Muscle layer of duodenum (tissue), 2 donors: Measurements from ENCODE around the gene OTOF.
"Not testable (repeated sequence)": the region's sequence is repeated elsewhere in the genome, so short reads cannot be mapped to it uniquely, and the experiment has no call there.

Source experiments
- H3K27ac ChIP-seq: one replicate; pipeline ENCODE4 v1.7.0; 2013; ENCODE audit warnings: mild to moderate bottlenecking, low read length
- H3K27me3 ChIP-seq: one replicate; pipeline ENCODE4 v1.7.0; 2013; ENCODE audit warnings: low read depth, mild to moderate bottlenecking, control low read depth, low read length
- H3K36me3 ChIP-seq, 2 donors: one replicate each; pipeline ENCODE4 v1.7.0; 2013; ENCODE audit warnings: low read length in 2 of 2, control low read depth in 1 of 2, mild to moderate bottlenecking in 1 of 2; ENCODE audit not compliant: insufficient read depth in 2 of 2, control insufficient read depth in 1 of 2
- H3K4me1 ChIP-seq, 2 donors: one replicate each; pipeline ENCODE4 v1.7.0; 2013; ENCODE audit warnings: low read length in 2 of 2, mild to moderate bottlenecking in 2 of 2, control low read depth in 1 of 2, moderate library complexity in 1 of 2; ENCODE audit not compliant: insufficient read depth in 2 of 2, control insufficient read depth in 1 of 2
- H3K4me3 ChIP-seq, 2 donors: one replicate each; pipeline ENCODE4 v1.7.0; 2013; ENCODE audit warnings: low read length in 2 of 2, low read depth in 1 of 2, mild to moderate bottlenecking in 1 of 2
- H3K9me3 ChIP-seq, 2 donors: one replicate each; pipeline ENCODE4 v1.7.0; 2013; ENCODE audit warnings: low read length in 2 of 2, control low read depth in 1 of 2, mild to moderate bottlenecking in 1 of 2; ENCODE audit not compliant: control insufficient read depth in 1 of 2
- donor health status: healthy.

Gene OTOF

GRCh38 chr2:26470601-26471260 lies 7.2 kb downstream of the OTOF start:
- Histone ChIP-seq H3K27ac (no peak overlapping the region), H3K4me3 (no peak overlapping the region), H3K9me3 (peaks cover 0 to 7% of the 10 kb centered on the region in 2 donors), H3K27me3 (no peaks in the 10 kb centered on the region), H3K36me3 (no peaks in the 10 kb centered on the region), H3K4me1 (no peaks in the 10 kb centered on the region)

GRCh38 chr2:26469955-26470354 lies 8.0 kb downstream of the OTOF start:
- Histone ChIP-seq H3K27me3 (no peaks in the 10 kb centered on the region), H3K4me3 (no peak overlapping the region), H3K27ac (no peak overlapping the region), H3K36me3 (no peaks in the 10 kb centered on the region), H3K4me1 (no peaks in the 10 kb centered on the region), H3K9me3 (peaks cover 0 to 7% of the 10 kb centered on the region in 2 donors)

- peaks cover 0 to 7% of the 10 kb centered on the region in 2 donors for H3K9me3 ChIP-seq
- H3K36me3 ChIP-seq = no peaks in the 10 kb centered on the region
- H3K4me3 ChIP-seq = no peak overlapping the region
Observed at GRCh38 chr2:26469092-26469710, 8.7 kb downstream of the OTOF start.

GRCh38 chr2:26468544-26468943 lies 9.4 kb downstream of the OTOF start:
- not testable (repeated sequence) for H3K4me3 ChIP-seq, H3K4me1 ChIP-seq, H3K36me3 ChIP-seq, H3K9me3 ChIP-seq, H3K27ac ChIP-seq, H3K27me3 ChIP-seq

More at GRCh38 chr2:26469092-26469710, 8.7 kb downstream of the OTOF start:
- no peaks in the 10 kb centered on the region for H3K27me3 ChIP-seq
- H3K4me1 ChIP-seq = no peaks in the 10 kb centered on the region
- no peak overlapping the region for H3K27ac ChIP-seq

GRCh38 chr2:26466662-26467310 lies 11.1 kb downstream of the OTOF start:
- Histone ChIP-seq H3K4me1 (no peaks in the 10 kb centered on the region), H3K27me3 (no peaks in the 10 kb centered on the region), H3K4me3 (no peak overlapping the region), H3K36me3 (no peaks in the 10 kb centered on the region), H3K9me3 (peaks cover 0 to 7% of the 10 kb centered on the region in 2 donors), H3K27ac (no peak overlapping the region)

GRCh38 chr2:26465981-26466471 lies 11.9 kb downstream of the OTOF start:
- H3K9me3 ChIP-seq = peaks cover 0 to 7% of the 10 kb centered on the region in 2 donors
- no peak overlapping the region for H3K4me3 ChIP-seq
- H3K27me3 ChIP-seq = no peaks in the 10 kb centered on the region
- no peak overlapping the region for H3K27ac ChIP-seq
- no peaks in the 10 kb centered on the region for H3K4me1 ChIP-seq
- no peaks in the 10 kb centered on the region for H3K36me3 ChIP-seq

GRCh38 chr2:26465266-26465925 lies 12.5 kb downstream of the OTOF start:
- Histone ChIP-seq H3K4me1 (no peaks in the 10 kb centered on the region), H3K27me3 (no peaks in the 10 kb centered on the region), H3K4me3 (no peak overlapping the region), H3K36me3 (no peaks in the 10 kb centered on the region), H3K9me3 (peaks cover 0 to 7% of the 10 kb centered on the region in 2 donors), H3K27ac (no peak overlapping the region)

GRCh38 chr2:26464390-26465265 lies 13.3 kb downstream of the OTOF start:
- Histone ChIP-seq H3K27ac (no peak overlapping the region), H3K9me3 (peaks cover 0 to 6% of the 10 kb centered on the region in 2 donors), H3K36me3 (no peaks in the 10 kb centered on the region), H3K4me3 (no peak overlapping the region), H3K27me3 (no peaks in the 10 kb centered on the region), H3K4me1 (no peaks in the 10 kb centered on the region)

GRCh38 chr2:26463244-26464192 lies 14.4 kb downstream of the OTOF start:
- Histone ChIP-seq H3K27me3 (no peaks in the 10 kb centered on the region), H3K4me3 (no peak overlapping the region), H3K36me3 (no peaks in the 10 kb centered on the region), H3K27ac (no peak overlapping the region), H3K4me1 (no peaks in the 10 kb centered on the region), H3K9me3 (no peaks in the 10 kb centered on the region)
